Nephron (organoid): ENCODE measurements around the gene AGPAT1.

ENCODE experiments used
- H3K27ac Mint-ChIP-seq, 3 experiments: 2 replicates each; pipeline ENCODE4 v1.8.0; 2020; ENCODE audit warnings: mixed read lengths in 3 of 3, mild to moderate bottlenecking in 2 of 3, moderate library complexity in 1 of 3
- H3K27me3 Mint-ChIP-seq: 2 replicates; pipeline ENCODE4 v1.8.0; 2021; ENCODE audit warnings: low read depth, mild to moderate bottlenecking, moderate library complexity, mixed read lengths
- H3K36me3 Mint-ChIP-seq: 2 replicates; pipeline ENCODE4 v1.8.0; 2020; ENCODE audit warnings: low read depth, mixed read lengths
- H3K4me1 Mint-ChIP-seq: 2 replicates; pipeline ENCODE4 v1.8.0; 2020; ENCODE audit warnings: mixed read lengths
- H3K4me3 Mint-ChIP-seq, 3 experiments: 2 replicates each; pipeline ENCODE4 v1.8.0; 2020; ENCODE audit warnings: mild to moderate bottlenecking in 3 of 3, mixed read lengths in 3 of 3, moderate library complexity in 2 of 3
- H3K9me3 Mint-ChIP-seq: 2 replicates; pipeline ENCODE4 v1.8.0; 2020; ENCODE audit warnings: mixed read lengths
- CTCF ChIP-seq, 3 experiments: fragments of 200-600 bp; sonication (generic); IDR thresholded peaks; one replicate each; pipeline ENCODE4 v1.5.0; 2021; ENCODE audit warnings: antibody characterized with exemption in 3 of 3; ENCODE audit not compliant: unreplicated experiment in 3 of 3

AGPAT1 gene

DNA sequence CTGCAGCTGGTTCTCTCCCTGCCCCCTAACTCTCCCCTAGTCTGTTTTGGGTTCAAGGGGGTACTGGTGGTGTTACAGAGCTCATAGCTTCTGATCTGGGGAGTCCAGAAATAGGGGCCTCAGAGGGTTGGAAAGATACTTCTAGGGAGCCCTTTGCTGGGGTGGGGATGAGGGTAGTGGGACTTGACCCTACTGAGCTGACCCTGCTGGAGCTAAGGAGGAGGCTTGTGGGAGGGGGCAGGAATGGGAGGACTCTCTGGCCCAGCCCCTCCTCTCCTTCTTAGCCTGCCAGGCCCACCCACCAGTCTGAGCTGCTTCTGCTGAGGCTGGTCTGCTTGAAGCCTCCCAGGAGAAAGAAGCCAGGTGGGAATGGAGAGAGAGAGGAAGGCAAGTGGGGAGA, 11.6 kb downstream of the AGPAT1 start, which contains the start of gene EGFL8:
TSS of gene EGFL8 (plus strand) at position 301 of the 400 bp plus-strand sequence. CDS start 1,571 bp downstream, outside the sequence.
- Mint-ChIP-seq H3K4me3 (peak within 1 kb of the TSS in 1 of 3 experiments; percentile 2), H3K9me3 (no peaks in the 10 kb centered on the region), H3K4me1 (no peaks in the 10 kb centered on the region), H3K27ac (peak within 1 kb of the TSS in 2 of 3 experiments; percentile 38 to 42), H3K36me3 (peaks cover 52% of the 10 kb centered on the region), H3K27me3 (no peaks in the 10 kb centered on the region)
- TF ChIP-seq CTCF (IDR thresholded peaks at IDR 0.05; ENCODE audit: unreplicated experiment in 3 of 3) = no peak

DNA sequence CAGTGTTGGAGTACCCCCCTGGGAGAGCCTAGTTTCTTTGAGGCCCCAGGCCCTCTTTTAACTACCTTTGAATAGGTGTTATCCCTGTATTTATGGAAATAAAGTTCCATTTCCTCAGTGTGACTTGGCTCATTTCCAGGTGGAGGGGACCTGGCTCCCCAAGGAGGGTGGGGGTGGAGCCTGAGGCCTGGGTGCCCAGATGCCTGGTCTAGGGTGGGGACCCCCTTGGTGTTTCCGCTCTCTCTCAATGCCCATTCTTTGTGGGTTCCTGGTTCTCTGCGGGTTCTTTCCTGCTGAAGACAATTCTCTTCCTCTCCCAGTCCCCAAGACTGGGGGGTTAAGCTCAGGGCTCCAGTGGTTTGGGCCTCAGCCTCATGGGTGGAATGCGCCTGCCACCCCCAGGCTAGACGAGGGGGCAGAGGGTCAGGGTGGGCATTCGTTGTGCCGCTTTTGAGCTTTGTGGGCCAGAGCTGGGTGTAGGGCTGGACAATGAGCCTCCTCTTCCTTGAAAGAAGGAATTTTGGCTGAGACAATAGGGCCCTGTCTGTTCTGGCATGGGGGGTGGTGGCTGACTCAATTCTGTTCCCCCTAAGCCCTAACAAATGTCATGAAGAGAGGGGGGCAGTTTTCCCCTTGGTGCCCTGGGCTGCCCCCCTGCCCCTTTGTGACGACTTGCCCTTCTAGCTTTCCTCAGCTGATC, 12.2 kb downstream of the AGPAT1 start:
- Mint-ChIP-seq H3K36me3 (peaks cover 53% of the 10 kb centered on the region), H3K27me3 (no peaks in the 10 kb centered on the region), H3K4me3 (no peak overlapping the region), H3K4me1 (no peaks in the 10 kb centered on the region), H3K9me3 (no peaks in the 10 kb centered on the region), H3K27ac (no peak overlapping the region)
- TF ChIP-seq CTCF (IDR thresholded peaks at IDR 0.05; ENCODE audit: unreplicated experiment in 3 of 3) = no peak

DNA sequence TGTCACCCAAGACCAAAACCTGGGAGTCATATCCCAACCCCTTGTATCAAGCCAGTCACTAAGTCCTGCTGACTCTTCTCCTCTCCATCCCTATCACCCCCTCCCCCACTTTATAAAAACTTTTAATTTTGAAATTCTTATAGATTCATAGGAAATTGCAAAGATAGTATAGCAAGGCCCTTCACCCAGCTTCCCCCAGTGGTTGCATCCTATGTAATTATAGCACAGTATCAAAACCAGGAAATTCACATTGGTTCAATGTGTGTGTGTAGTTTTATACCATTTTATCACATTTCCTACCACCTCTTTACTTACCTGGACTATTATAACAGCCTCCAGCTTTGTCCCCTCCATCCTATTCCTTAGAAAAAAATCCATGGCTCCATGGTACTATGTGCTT, 17.8 kb downstream of the AGPAT1 start:
- Mint-ChIP-seq H3K27me3 (no peaks in the 10 kb centered on the region), H3K27ac (no peak overlapping the region), H3K4me3 (peak overlapping the region in 1 of 3 experiments; percentile 64), H3K36me3 (peaks cover 45% of the 10 kb centered on the region), H3K9me3 (no peaks in the 10 kb centered on the region), H3K4me1 (peaks cover 24% of the 10 kb centered on the region)
- no peak for TF ChIP-seq CTCF (IDR thresholded peaks at IDR 0.05; ENCODE audit: unreplicated experiment in 3 of 3)

- Mint-ChIP-seq H3K4me1 (peaks cover 35% of the 10 kb centered on the region), H3K9me3 (no peaks in the 10 kb centered on the region), H3K27ac (no peak overlapping the region), H3K27me3 (peaks cover 4% of the 10 kb centered on the region), H3K36me3 (peaks cover 33% of the 10 kb centered on the region), H3K4me3 (no peak overlapping the region)
- no peak for TF ChIP-seq CTCF (IDR thresholded peaks at IDR 0.05; ENCODE audit: unreplicated experiment in 3 of 3)
Observed at GRCh38 chr6:32156891-32157290, 19.0 kb downstream of the AGPAT1 start.

DNA sequence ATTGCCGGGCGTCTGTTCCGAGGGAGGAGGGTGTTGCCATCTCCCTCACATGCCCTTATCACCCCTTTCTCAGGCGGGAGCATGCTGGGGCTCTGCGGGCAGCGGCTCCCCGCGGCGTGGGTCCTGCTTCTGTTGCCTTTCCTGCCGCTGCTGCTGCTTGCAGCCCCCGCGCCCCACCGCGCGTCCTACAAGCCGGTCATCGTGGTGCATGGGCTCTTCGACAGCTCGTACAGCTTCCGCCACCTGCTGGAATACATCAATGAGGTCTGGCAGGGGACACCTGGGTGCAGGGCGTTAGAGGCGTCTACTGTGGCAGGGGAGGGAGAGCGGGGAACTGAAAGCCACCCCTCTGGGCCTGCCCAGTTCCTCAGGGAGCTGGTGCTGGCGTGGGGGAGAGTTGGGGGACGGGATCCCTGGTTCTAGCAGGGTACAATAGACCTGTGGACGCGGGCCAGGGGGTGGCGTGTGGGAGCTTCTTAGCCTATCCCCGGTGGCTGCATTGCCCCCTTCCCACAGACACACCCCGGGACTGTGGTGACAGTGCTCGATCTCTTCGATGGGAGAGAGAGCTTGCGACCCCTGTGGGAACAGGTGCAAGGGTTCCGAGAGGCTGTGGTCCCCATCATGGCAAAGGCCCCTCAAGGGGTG, 21.2 kb downstream of the AGPAT1 start:
- Mint-ChIP-seq H3K27me3 (peaks cover 14% of the 10 kb centered on the region), H3K36me3 (peaks cover 29% of the 10 kb centered on the region), H3K4me3 (peak overlapping the region; percentile 98), H3K4me1 (peaks cover 52% of the 10 kb centered on the region), H3K9me3 (no peaks in the 10 kb centered on the region), H3K27ac (peak overlapping the region; percentile 93 to 98 (median 98))
- TF ChIP-seq CTCF (IDR thresholded peaks at IDR 0.05; ENCODE audit: unreplicated experiment in 3 of 3) = peak; percentile 53 to 60 (median 56)
